ENCODE results near the gene NAALADL1. TPM values are rescaled to one million over a fixed set of nuclear protein-coding genes. Genes with fewer than 3 reads are reported as not detected.
A peak's percentile ranks its signal among the peaks of the same experiment; 100 is the strongest.
"Not testable (repeated sequence)": the region's sequence is repeated elsewhere in the genome, so short reads cannot be mapped to it uniquely, and the experiment has no call there.

The NAALADL1 gene
- total RNA-seq, 4 donors from 2014 or later, result 5.6 to 21.5 (median 6.8) TPM

GRCh38 chr11:65034423-65034822 lies 23.9 kb downstream of the NAALADL1 start:
- WGBS, 2 donors, result 100% methylated on average over 2 of the region's 2 CpGs
- Histone ChIP-seq H3K4me3 (replicated peaks in 1 of 3) (no peak overlapping the region), H3K4me1 (no peaks in the 10 kb centered on the region), H3K27me3 (no peaks in the 10 kb centered on the region), H3K36me3 (peaks cover 17 to 37% of the 10 kb centered on the region in 2 donors), H3K27ac (no peak overlapping the region), H3K9me3 (no peaks in the 10 kb centered on the region)
- TF ChIP-seq CTCF (IDR thresholded peaks at IDR 0.05), result no peak
- no peak for TF ChIP-seq POLR2A (IDR thresholded peaks at IDR 0.05)
- no peak for DNase-seq
- intact Hi-C loops (cut with DNase I), result no loop called here

GRCh38 chr11:65032216-65032615 lies 26.1 kb downstream of the NAALADL1 start:
- DNase-seq, result no peak
- WGBS, 2 donors, result 79 to 90% methylated on average over 12 to 13 of the region's 13 CpGs
- H3K36me3 ChIP-seq, result peaks cover 17 to 31% of the 10 kb centered on the region in 2 donors
- no peak overlapping the region for H3K4me3 ChIP-seq (replicated peaks in 1 of 3)
- no peak overlapping the region for H3K27ac ChIP-seq
- intact Hi-C loops (cut with DNase I), result no loop called here
- H3K27me3 ChIP-seq, result no peaks in the 10 kb centered on the region
- H3K4me1 ChIP-seq, result peaks cover 8% of the 10 kb centered on the region in 2 donors
- TF ChIP-seq POLR2A (IDR thresholded peaks at IDR 0.05) (no peak), CTCF (IDR thresholded peaks at IDR 0.05) (no peak)
- no peaks in the 10 kb centered on the region for H3K9me3 ChIP-seq

GRCh38 chr11:65027213-65028067 lies 30.9 kb downstream of the NAALADL1 start, which contains the start of gene SNX15:
Gene SNX15 (plus strand): TSS chr11:65027439. CDS start chr11:65027538, 99 bp downstream.
- H3K27me3 ChIP-seq, result no peaks in the 10 kb centered on the region
- 1% methylated on average over 26 to 30 of the region's 51 CpGs for WGBS, 2 donors
- H3K9me3 ChIP-seq, result no peaks in the 10 kb centered on the region
- intact Hi-C loops (cut with DNase I), result loop anchor here (5.0 to 10.0 kb wide), 2 partner anchors 105 to 183 kb away; partner anchors contain the start of genes CDC42BPG and PPP2R5B
- peak within 1 kb of the TSS; percentile 74 to 90 (median 90) for H3K27ac ChIP-seq
- peak within 1 kb of the TSS; percentile 42 to 53 (median 45) for H3K4me3 ChIP-seq (replicated peaks in 1 of 3)
- peaks cover 0 to 5% of the 10 kb centered on the region in 2 donors for H3K36me3 ChIP-seq
- TF ChIP-seq CTCF (IDR thresholded peaks at IDR 0.05), result peak; percentile 45 to 90 (median 56)
- peak in 1 of 2 donors; percentile 78 for TF ChIP-seq POLR2A (IDR thresholded peaks at IDR 0.05)
- DNase-seq, result peak; percentile 92 to 94
- H3K4me1 ChIP-seq, result peaks cover 8 to 12% of the 10 kb centered on the region in 2 donors

GRCh38 chr11:65026810-65027209 lies 31.5 kb downstream of the NAALADL1 start:
- no peak for TF ChIP-seq POLR2A (IDR thresholded peaks at IDR 0.05)
- no peak for TF ChIP-seq CTCF (IDR thresholded peaks at IDR 0.05)
- WGBS, 2 donors, result 57 to 58% methylated on average over 10 of the region's 10 CpGs
- no peak for DNase-seq
- H3K27ac ChIP-seq, result peak overlapping the region in 2 of 3 donors; percentile 74 to 90
- H3K4me3 ChIP-seq (replicated peaks in 1 of 3), result no peak overlapping the region
- H3K36me3 ChIP-seq, result no peaks in the 10 kb centered on the region
- H3K27me3 ChIP-seq, result no peaks in the 10 kb centered on the region
- intact Hi-C loops (cut with DNase I), result loop anchor here (5.0 to 10.0 kb wide), 2 partner anchors 105 to 182 kb away; partner anchors contain the start of genes CDC42BPG and PPP2R5B
- no peaks in the 10 kb centered on the region for H3K9me3 ChIP-seq
- peaks cover 8 to 12% of the 10 kb centered on the region in 2 donors for H3K4me1 ChIP-seq

- not testable (repeated sequence) for H3K9me3 ChIP-seq; DNase-seq; H3K36me3 ChIP-seq; H3K27me3 ChIP-seq; H3K4me3 ChIP-seq (replicated peaks in 1 of 3); H3K4me1 ChIP-seq; H3K27ac ChIP-seq
- intact Hi-C loops (cut with DNase I), result loop anchor here (10.0 kb wide), 1 partner anchor 179 kb away; the partner anchor contains the start of gene CDC42BPG
- WGBS, 2 donors, result 81 to 91% methylated on average over 8 of the region's 8 CpGs
Observed at GRCh38 chr11:65023502-65023901, 34.9 kb downstream of the NAALADL1 start.
